ENCODE measurements around the gene NLGN4Y. TPM values are rescaled to one million over a fixed set of nuclear protein-coding genes. Genes with fewer than 3 reads are reported as not detected.

The NLGN4Y gene
- total RNA-seq, 2 experiments from 2014 or later = 2.0 to 3.1 TPM

DNA sequence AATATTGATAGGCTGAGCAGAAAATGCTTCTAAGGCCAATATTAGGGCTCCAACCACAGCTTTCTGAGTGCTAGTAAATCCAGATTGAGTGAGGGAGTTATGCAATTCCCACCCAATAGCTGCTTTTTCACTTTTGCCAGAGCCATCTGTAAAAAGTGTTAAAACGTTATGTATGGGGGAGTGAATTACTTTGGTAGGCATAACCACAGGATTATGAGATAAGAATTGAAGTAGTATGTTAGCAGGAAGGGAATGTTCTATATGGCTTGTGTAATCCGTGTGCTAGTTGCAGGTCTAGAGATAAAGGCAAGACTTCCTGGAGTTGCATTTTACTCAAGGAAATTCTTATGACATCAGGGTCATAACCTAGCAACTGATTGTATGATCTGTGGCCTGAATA, 347.6 kb downstream of the NLGN4Y start:
- Mint-ChIP-seq H3K4me1 (no peaks in the 10 kb centered on the region), H3K27ac (no peak overlapping the region), H3K27me3 (no peaks in the 10 kb centered on the region), H3K36me3 (ENCODE audit: low read depth) (no peaks in the 10 kb centered on the region), H3K4me3 (no peak overlapping the region), H3K9me3 (ENCODE audit: low read depth) (peaks cover 8% of the 10 kb centered on the region)
- ChIA-PET CTCF (no interaction called here), POLR2A (no interaction called here)
- no peak for ATAC-seq
- DNase-seq = no peak
- intact Hi-C loops (cut with DNase I, micrococcal nuclease) = no loop called here

Measured in activated CD4-positive, alpha-beta T cell treated with anti-CD3 and anti-CD28 coated beads for 36 hours (primary cell).